SU-DHL-6 (cell line): ENCODE measurements around the gene SOX6.

Source experiments
- CTCF ChIP-seq: fragments of 200-600 bp; sonication (generic); IDR thresholded peaks from one replicate; pipeline ENCODE4 v1.5.1; 2017; ENCODE audit warnings: antibody characterized with exemption, mild to moderate bottlenecking, low read length, moderate library complexity; ENCODE audit not compliant: insufficient read depth, poor library complexity, severe bottlenecking
- EZH2phosphoT487 ChIP-seq: fragments of 200-600 bp; sonication (generic), shearing (Covaris generic); conservative IDR thresholded peaks from 2 replicates; pipeline ENCODE4 v1.6.1; 2018; ENCODE audit warnings: mild to moderate bottlenecking, antibody characterized with exemption, low read length, moderate library complexity, mixed read lengths

- TF ChIP-seq EZH2phosphoT487 (no peak), CTCF (no peak)
Measured at GRCh38 chr11:15971215-15971546, 385.2 kb downstream of the SOX6 start.
